K562 (cell line): ENCODE data around the gene TIMM44. TPM values are rescaled to one million over a fixed set of nuclear protein-coding genes. Genes with fewer than 3 reads are reported as not detected.

ENCODE experiments used
- CHAMP1 ChIP-seq: fragments of 450-650 bp; IDR thresholded peaks from 2 replicates; pipeline ENCODE4 v1.6.1; 2016; ENCODE audit warnings: mild to moderate bottlenecking
- E2F8 ChIP-seq: fragments of 450-650 bp; IDR thresholded peaks from 2 replicates; pipeline ENCODE4 v1.7.1; 2018; ENCODE audit warnings: mild to moderate bottlenecking, low read depth; ENCODE audit not compliant: partially characterized antibody
- ESRRB ChIP-seq: fragments of 250-450 bp; sonication (Bioruptor Pico); IDR thresholded peaks from 2 replicates; pipeline ENCODE4 v1.5.0; 2020; ENCODE audit warnings: mild to moderate bottlenecking, moderate library complexity, borderline replicate concordance
- HOXB6 ChIP-seq: fragments of 250-450 bp; sonication (Bioruptor Pico); IDR thresholded peaks from 2 replicates; pipeline ENCODE4 v1.5.1; 2022; ENCODE audit warnings: mild to moderate bottlenecking, borderline replicate concordance
- MAFK ChIP-seq: IDR thresholded peaks from 2 replicates; pipeline ENCODE4 v1.6.1; 2011; ENCODE audit warnings: low read length, improper control_type of control experiment
- MXI1 ChIP-seq: IDR thresholded peaks from 2 replicates; pipeline ENCODE4 v1.6.1; 2011; ENCODE audit warnings: low read depth, mild to moderate bottlenecking, improper control_type of control experiment, low read length
- SOX6 ChIP-seq: fragments of 450-650 bp; IDR thresholded peaks from 2 replicates; pipeline ENCODE4 v1.6.1; 2014; ENCODE audit warnings: mild to moderate bottlenecking
- ZBTB40 ChIP-seq, 2 experiments: fragments of 450-650 bp in 1 of 2; sonication (generic) in 1 of 2; formaldehyde crosslinking in 1 of 2; IDR thresholded peaks; 2 replicates each; pipeline versions ENCODE4 v1.7.1 to v1.9.0; 2016 to 2022; ENCODE audit warnings: inconsistent platforms in 1 of 2, mild to moderate bottlenecking in 1 of 2, missing genetic modification reagents in 1 of 2
- ZBTB49 ChIP-seq: sonication (generic); formaldehyde crosslinking; IDR thresholded peaks from 2 replicates; pipeline ENCODE4 v1.8.0; 2022; ENCODE audit warnings: missing genetic modification reagents, mild to moderate bottlenecking, borderline replicate concordance
- polyA plus RNA-seq, 8 experiments: library from polyadenylated mRNA; depleted of rRNA in 4 of 8; stranded (reverse) in 5 of 8; unstranded in 3 of 8; fragments of >200 nt; fragmentation: Nextera tagmentation in 2 of 8; fragmentation: Illumina TruSeq in 1 of 8; extraction: Ambion mirVana in 2 of 8; extraction: Trizol in 1 of 8; gene quantifications; 2 replicates each; pipeline versions ENCODE4 v1.2.1 to v1.2.3, GENCODE V29; 2011 to 2014; ENCODE audit warnings: inconsistent platforms in 1 of 8, missing spikeins in 1 of 8
- total RNA-seq, 7 experiments: library from RNA; depleted of rRNA in 6 of 7; stranded (reverse); fragments of >200 nt in 6 of 7; fragmentation: Illumina TruSeq in 2 of 7; extraction: Trizol in 2 of 7; gene quantifications; 2 replicates each; pipeline versions ENCODE4 v1.2.1 to v1.2.3, GENCODE V29; 2011 to 2021; ENCODE audit warnings: low replicate concordance in 1 of 7

TIMM44 gene
- total and polyA plus RNA-seq, 9 of the 15 experiments (the other 6 are each of a cell fraction or from before 2014, with no cell fraction given): 10.3 to 231 (median 89.3) TPM

- TF ChIP-seq ZBTB40 (IDR thresholded peaks at IDR 0.05) (no peak), ZBTB40 (CRISPR knock-in tag; IDR thresholded peaks at IDR 0.05) (no peak), ZBTB49 (CRISPR knock-in tag) (no peak), CHAMP1 (no peak), ESRRB (CRISPR knock-in tag) (no peak), SOX6 (no peak), HOXB6 (CRISPR knock-in tag) (no peak), E2F8 (no peak), MAFK (no peak), MXI1 (no peak)
Observed at GRCh38 chr19:7959211-7959610, 15.7 kb upstream of the TIMM44 start (continued).
